ENCODE results near the gene CCNI. TPM values are rescaled to one million over a fixed set of nuclear protein-coding genes. Genes with fewer than 3 reads are reported as not detected.
A peak's percentile ranks its signal among the peaks of the same experiment; 100 is the strongest.

CCNI gene
- polyA plus RNA-seq, 1 of the 3 experiments (the other 2 are of a cell fraction) = 56.8 TPM

DNA sequence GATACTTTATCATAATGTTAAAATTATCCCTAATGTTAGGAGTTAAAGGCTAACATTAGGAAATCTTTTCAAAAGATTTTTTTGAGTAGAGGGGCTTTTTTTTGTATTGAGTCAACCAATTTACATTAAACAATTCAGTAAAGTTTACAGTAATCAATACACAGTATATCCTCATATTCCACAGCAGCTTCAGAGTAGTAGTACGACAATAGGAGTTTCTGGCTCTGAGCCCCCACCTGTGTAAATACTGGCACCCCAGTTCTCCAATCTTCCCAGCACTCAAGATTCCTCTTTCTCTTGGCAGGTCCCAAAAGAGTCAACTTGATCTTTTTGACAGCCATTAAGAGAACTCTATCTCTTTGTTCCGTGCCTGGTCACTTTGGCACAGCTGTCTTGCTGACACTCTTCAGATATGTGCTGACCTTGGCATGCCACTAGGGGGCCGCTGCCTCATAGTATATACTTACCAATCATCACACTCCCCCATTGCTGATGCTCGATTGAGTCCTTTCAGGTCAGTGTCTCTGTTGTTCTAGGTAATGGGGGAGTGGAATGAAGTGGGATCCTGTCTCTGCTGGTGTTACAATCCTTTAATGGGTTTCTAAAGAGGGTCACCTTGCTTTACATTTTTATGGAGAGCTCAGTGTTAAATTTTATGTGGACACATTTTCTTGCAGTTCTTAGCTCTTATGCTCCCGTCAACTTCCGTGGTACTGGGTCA is 19.5 kb upstream of the CCNI start:
- no peaks in the 10 kb centered on the region for H3K9me3 ChIP-seq
- H3K4me1 ChIP-seq (ENCODE audit: control insufficient read depth in 1 of 2, insufficient read depth in 2 of 2, low read depth in 1 of 2, low read length in 1 of 2) = peaks cover 0 to 6% of the 10 kb centered on the region in 2 experiments; a peak in 2 of 4 replicates
- TF ChIP-seq, protein P1, sequence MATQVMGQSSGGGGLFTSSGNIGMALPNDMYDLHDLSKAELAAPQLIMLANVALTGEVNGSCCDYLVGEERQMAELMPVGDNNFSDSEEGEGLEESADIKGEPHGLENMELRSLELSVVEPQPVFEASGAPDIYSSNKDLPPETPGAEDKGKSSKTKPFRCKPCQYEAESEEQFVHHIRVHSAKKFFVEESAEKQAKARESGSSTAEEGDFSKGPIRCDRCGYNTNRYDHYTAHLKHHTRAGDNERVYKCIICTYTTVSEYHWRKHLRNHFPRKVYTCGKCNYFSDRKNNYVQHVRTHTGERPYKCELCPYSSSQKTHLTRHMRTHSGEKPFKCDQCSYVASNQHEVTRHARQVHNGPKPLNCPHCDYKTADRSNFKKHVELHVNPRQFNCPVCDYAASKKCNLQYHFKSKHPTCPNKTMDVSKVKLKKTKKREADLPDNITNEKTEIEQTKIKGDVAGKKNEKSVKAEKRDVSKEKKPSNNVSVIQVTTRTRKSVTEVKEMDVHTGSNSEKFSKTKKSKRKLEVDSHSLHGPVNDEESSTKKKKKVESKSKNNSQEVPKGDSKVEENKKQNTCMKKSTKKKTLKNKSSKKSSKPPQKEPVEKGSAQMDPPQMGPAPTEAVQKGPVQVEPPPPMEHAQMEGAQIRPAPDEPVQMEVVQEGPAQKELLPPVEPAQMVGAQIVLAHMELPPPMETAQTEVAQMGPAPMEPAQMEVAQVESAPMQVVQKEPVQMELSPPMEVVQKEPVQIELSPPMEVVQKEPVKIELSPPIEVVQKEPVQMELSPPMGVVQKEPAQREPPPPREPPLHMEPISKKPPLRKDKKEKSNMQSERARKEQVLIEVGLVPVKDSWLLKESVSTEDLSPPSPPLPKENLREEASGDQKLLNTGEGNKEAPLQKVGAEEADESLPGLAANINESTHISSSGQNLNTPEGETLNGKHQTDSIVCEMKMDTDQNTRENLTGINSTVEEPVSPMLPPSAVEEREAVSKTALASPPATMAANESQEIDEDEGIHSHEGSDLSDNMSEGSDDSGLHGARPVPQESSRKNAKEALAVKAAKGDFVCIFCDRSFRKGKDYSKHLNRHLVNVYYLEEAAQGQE (IDR thresholded peaks at IDR 0.05; ENCODE audit: low read depth, low read length) = no peak
- TF ChIP-seq SMC3 (IDR thresholded peaks at IDR 0.05; ENCODE audit: low read depth, low read length) = peak; percentile 82
- TF ChIP-seq EP300 (IDR thresholded peaks at IDR 0.05; ENCODE audit: borderline replicate concordance in 1 of 2, low read depth in 1 of 2, low read length in 1 of 2) = no peak
- TF ChIP-seq, protein P2, sequence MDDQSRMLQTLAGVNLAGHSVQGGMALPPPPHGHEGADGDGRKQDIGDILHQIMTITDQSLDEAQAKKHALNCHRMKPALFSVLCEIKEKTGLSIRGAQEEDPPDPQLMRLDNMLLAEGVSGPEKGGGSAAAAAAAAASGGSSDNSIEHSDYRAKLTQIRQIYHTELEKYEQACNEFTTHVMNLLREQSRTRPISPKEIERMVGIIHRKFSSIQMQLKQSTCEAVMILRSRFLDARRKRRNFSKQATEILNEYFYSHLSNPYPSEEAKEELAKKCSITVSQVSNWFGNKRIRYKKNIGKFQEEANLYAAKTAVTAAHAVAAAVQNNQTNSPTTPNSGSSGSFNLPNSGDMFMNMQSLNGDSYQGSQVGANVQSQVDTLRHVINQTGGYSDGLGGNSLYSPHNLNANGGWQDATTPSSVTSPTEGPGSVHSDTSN (IDR thresholded peaks at IDR 0.05) = no peak
- TF ChIP-seq SIN3A (IDR thresholded peaks at IDR 0.05; ENCODE audit: borderline replicate concordance, low read depth, low read length) = no peak
- TF ChIP-seq FOXM1 (IDR thresholded peaks at IDR 0.05; ENCODE audit: low read depth) = no peak
- no peak for TF ChIP-seq FOSL2 (IDR thresholded peaks at IDR 0.05; ENCODE audit: borderline replicate concordance, low read depth)
- 0 out of 2 replicates have a peak, but pooled peaks have one; percentile 27 for TF ChIP-seq RCOR1 (IDR thresholded peaks at IDR 0.05; ENCODE audit: low read length)
- no peak for TF ChIP-seq EZH2phosphoT487 (IDR thresholded peaks at IDR 0.05; ENCODE audit: borderline replicate concordance, low read depth)
- TF ChIP-seq RAD21 (IDR thresholded peaks at IDR 0.05; ENCODE audit: low read length) = peak; percentile 80
- TF ChIP-seq, protein P3, sequence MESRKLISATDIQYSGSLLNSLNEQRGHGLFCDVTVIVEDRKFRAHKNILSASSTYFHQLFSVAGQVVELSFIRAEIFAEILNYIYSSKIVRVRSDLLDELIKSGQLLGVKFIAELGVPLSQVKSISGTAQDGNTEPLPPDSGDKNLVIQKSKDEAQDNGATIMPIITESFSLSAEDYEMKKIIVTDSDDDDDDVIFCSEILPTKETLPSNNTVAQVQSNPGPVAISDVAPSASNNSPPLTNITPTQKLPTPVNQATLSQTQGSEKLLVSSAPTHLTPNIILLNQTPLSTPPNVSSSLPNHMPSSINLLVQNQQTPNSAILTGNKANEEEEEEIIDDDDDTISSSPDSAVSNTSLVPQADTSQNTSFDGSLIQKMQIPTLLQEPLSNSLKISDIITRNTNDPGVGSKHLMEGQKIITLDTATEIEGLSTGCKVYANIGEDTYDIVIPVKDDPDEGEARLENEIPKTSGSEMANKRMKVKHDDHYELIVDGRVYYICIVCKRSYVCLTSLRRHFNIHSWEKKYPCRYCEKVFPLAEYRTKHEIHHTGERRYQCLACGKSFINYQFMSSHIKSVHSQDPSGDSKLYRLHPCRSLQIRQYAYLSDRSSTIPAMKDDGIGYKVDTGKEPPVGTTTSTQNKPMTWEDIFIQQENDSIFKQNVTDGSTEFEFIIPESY (IDR thresholded peaks at IDR 0.05; ENCODE audit: borderline replicate concordance, low read depth) = no peak
- TF ChIP-seq FOXJ3 (CRISPR knock-in tag; IDR thresholded peaks at IDR 0.05) = no peak
- TF ChIP-seq RFX5 (IDR thresholded peaks at IDR 0.05; ENCODE audit: low read length) = no peak
- TF ChIP-seq, protein P4, sequence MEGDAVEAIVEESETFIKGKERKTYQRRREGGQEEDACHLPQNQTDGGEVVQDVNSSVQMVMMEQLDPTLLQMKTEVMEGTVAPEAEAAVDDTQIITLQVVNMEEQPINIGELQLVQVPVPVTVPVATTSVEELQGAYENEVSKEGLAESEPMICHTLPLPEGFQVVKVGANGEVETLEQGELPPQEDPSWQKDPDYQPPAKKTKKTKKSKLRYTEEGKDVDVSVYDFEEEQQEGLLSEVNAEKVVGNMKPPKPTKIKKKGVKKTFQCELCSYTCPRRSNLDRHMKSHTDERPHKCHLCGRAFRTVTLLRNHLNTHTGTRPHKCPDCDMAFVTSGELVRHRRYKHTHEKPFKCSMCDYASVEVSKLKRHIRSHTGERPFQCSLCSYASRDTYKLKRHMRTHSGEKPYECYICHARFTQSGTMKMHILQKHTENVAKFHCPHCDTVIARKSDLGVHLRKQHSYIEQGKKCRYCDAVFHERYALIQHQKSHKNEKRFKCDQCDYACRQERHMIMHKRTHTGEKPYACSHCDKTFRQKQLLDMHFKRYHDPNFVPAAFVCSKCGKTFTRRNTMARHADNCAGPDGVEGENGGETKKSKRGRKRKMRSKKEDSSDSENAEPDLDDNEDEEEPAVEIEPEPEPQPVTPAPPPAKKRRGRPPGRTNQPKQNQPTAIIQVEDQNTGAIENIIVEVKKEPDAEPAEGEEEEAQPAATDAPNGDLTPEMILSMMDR (IDR thresholded peaks at IDR 0.05) = peak; percentile 81
- H3K4me3 ChIP-seq (ENCODE audit: low read depth in 2 of 2, low read length in 1 of 2) = peak overlapping the region in 1 of 2 experiments; percentile 14; a peak in 1 of 4 replicates
- WGBS (ENCODE audit: low lambda C conversion rate) = 47% methylated on average over 6 of the region's 6 CpGs
- no peaks in the 10 kb centered on the region for H3K27me3 ChIP-seq (ENCODE audit: insufficient read depth)
- peak; percentile 71 for DNase-seq
- no peaks in the 10 kb centered on the region for H3K9me2 ChIP-seq
- H3K79me2 ChIP-seq (ENCODE audit: insufficient read depth) = no peaks in the 10 kb centered on the region
- H3K36me3 ChIP-seq (replicated peaks in 1 of 2; ENCODE audit: control insufficient read depth in 1 of 2, insufficient read depth in 2 of 2, low read length in 1 of 2) = no peaks in the 10 kb centered on the region
- no peak overlapping the region for H3K4me2 ChIP-seq
- H2AFZ ChIP-seq (ENCODE audit: low read depth) = no peak overlapping the region
- no peaks in the 10 kb centered on the region for H3F3A ChIP-seq (replicated peaks; ENCODE audit: insufficient read depth)
- no peaks in the 10 kb centered on the region for H4K20me1 ChIP-seq (ENCODE audit: insufficient read depth)
- no peak overlapping the region for H3K27ac ChIP-seq (ENCODE audit: low read depth in 2 of 2, low read length in 1 of 2)
- ChIA-PET CTCF (interaction anchor here (0.5 to 5.4 kb wide), 44 partner anchors 9 to 882 kb away, joined by 3 to 106 read pairs (median 4); partner anchors contain the start of genes CCNG2 and CCNI), POLR2A (interaction anchor here (0.6 to 1.1 kb wide), 2 partner anchors 31 to 60 kb away, joined by 3 read pairs; no protein-coding TSS in a partner anchor)
- H3K9ac ChIP-seq = no peak overlapping the region

Data from SK-N-SH (cell line).